Endothelial cell of umbilical vein (primary cell): ENCODE measurements around the gene ZNF775. TPM values are rescaled to one million over a fixed set of nuclear protein-coding genes. Genes with fewer than 3 reads are reported as not detected.

ENCODE experiments used
- BruUV-seq: library from RNA; stranded (reverse); fragments of 400-500 nt; replicated peaks from 2 replicates; lab custom pipeline; 2021; lab: Mats Ljungman, UMichigan
- CTCF ChIA-PET: fragments of 300-600, 350-600 bp; sonication (Branson Sonifier 250); formaldehyde crosslinking; loops from one replicate; lab custom pipeline; 2021; ENCODE audit warnings: antibody characterized with exemption, inconsistent platforms; lab: Charles Lee
- POLR2A ChIA-PET: fragments of 300-600, 350-600 bp; sonication (Branson Sonifier 250); formaldehyde crosslinking; loops from one replicate; lab custom pipeline; 2021; ENCODE audit warnings: antibody characterized with exemption, inconsistent platforms; lab: Charles Lee
- DNase-seq: peaks from one replicate; pipeline ENCODE4 v3.0.0-alpha.2; 2011; ENCODE audit warnings: low read depth, low spot score
- FAIRE-seq: peaks from 2 replicates; lab custom pipeline; 2011; peaks lifted over from hg19 to GRCh38; lab: Jason Lieb, UNC
- H2AFZ ChIP-seq: 2 replicates; pipeline ENCODE4 v1.6.0; 2012; ENCODE audit warnings: low read depth, low read length, control low read depth, inconsistent platforms
- H3K27ac ChIP-seq: 2 replicates; pipeline ENCODE4 v1.5.1; 2011; ENCODE audit warnings: low read depth, mild to moderate bottlenecking, control low read depth, low read length, moderate library complexity; ENCODE audit not compliant: insufficient read depth
- H3K27me3 ChIP-seq, 2 experiments: 2 replicates each; pipeline versions ENCODE4 v1.6.0 to v1.6.1; 2011; ENCODE audit warnings: low read length in 2 of 2, mixed read lengths in 1 of 2; ENCODE audit not compliant: control insufficient read depth in 2 of 2, insufficient read depth in 2 of 2
- H3K36me3 ChIP-seq, 2 experiments: 2 replicates in 1 of 2; 3 replicates in 1 of 2; pipeline ENCODE4 v1.5.1; 2011; ENCODE audit warnings: low read length in 2 of 2, mild to moderate bottlenecking in 1 of 2, moderate library complexity in 1 of 2; ENCODE audit not compliant: control insufficient read depth in 2 of 2, insufficient read depth in 2 of 2; ENCODE audit errors: extremely low read depth in 1 of 2
- H3K4me1 ChIP-seq: 3 replicates; pipeline ENCODE4 v1.5.1; 2011; ENCODE audit warnings: mild to moderate bottlenecking, low read length; ENCODE audit not compliant: control insufficient read depth, insufficient read depth; ENCODE audit errors: extremely low read depth
- H3K4me2 ChIP-seq: 2 replicates; pipeline ENCODE4 v1.6.1; 2011; ENCODE audit warnings: low read length, control low read depth, mixed read lengths; ENCODE audit not compliant: insufficient read depth
- H3K4me3 ChIP-seq, 3 experiments: fragments of 200-600 bp in 1 of 3; sonication (generic), shearing (Covaris generic) in 1 of 3; replicated peaks in 1 of 3; 2 replicates each; pipeline ENCODE4 v1.5.1; 2011 to 2016; ENCODE audit warnings: control low read depth in 3 of 3, low read length in 3 of 3, mild to moderate bottlenecking in 2 of 3, inconsistent platforms in 1 of 3, low read depth in 1 of 3, moderate library complexity in 1 of 3; ENCODE audit not compliant: insufficient read depth in 1 of 3
- H3K79me2 ChIP-seq: 2 replicates; pipeline ENCODE4 v1.6.0; 2012; ENCODE audit warnings: low read length, inconsistent platforms; ENCODE audit not compliant: control insufficient read depth, insufficient read depth
- H3K9ac ChIP-seq: replicated peaks from 2 replicates; pipeline ENCODE3; 2011; ENCODE audit warnings: low read length, control low read depth; ENCODE audit not compliant: insufficient read depth; ENCODE audit errors: extremely low read depth
- H3K9me1 ChIP-seq: replicated peaks from 3 replicates; pipeline ENCODE4 v1.6.0; 2011; ENCODE audit warnings: mild to moderate bottlenecking, low read length; ENCODE audit not compliant: control insufficient read depth, insufficient read depth; ENCODE audit errors: extremely low read depth
- H3K9me3 ChIP-seq: replicated peaks from 2 replicates; pipeline ENCODE4 v1.5.1; 2012; ENCODE audit warnings: low read length, inconsistent platforms; ENCODE audit not compliant: control insufficient read depth, insufficient read depth
- H4K20me1 ChIP-seq: replicated peaks from 2 replicates; pipeline ENCODE3; 2011; ENCODE audit warnings: mild to moderate bottlenecking, low read length; ENCODE audit not compliant: control insufficient read depth, insufficient read depth; ENCODE audit errors: extremely low read depth
- EZH2 ChIP-seq: IDR thresholded peaks from 2 replicates; pipeline ENCODE4 v1.6.1; 2012; ENCODE audit warnings: borderline replicate concordance, low read depth, mild to moderate bottlenecking, moderate library complexity, low read length, inconsistent platforms; ENCODE audit not compliant: severe bottlenecking
- FOS ChIP-seq: IDR thresholded peaks from 2 replicates; pipeline ENCODE4 v1.6.1; 2011; ENCODE audit warnings: mild to moderate bottlenecking, low read length, moderate library complexity, borderline replicate concordance; ENCODE audit not compliant: insufficient read depth
- JUN ChIP-seq: IDR thresholded peaks from 2 replicates; pipeline ENCODE4 v1.6.1; 2011; ENCODE audit warnings: borderline replicate concordance, low read depth; ENCODE audit not compliant: insufficient read length, insufficient read depth
- MYC ChIP-seq: IDR thresholded peaks from one replicate; pipeline ENCODE4 v1.6.1; 2011; ENCODE audit warnings: mild to moderate bottlenecking, low read depth, low read length
- POLR2A ChIP-seq: IDR thresholded peaks from 2 replicates; pipeline ENCODE4 v1.6.1; 2012; ENCODE audit warnings: low read depth, mild to moderate bottlenecking, control low read depth, low read length
- POLR2AphosphoS5 ChIP-seq: IDR thresholded peaks from 2 replicates; pipeline ENCODE4 v1.6.1; 2012; ENCODE audit warnings: low read depth, mild to moderate bottlenecking, control low read depth, low read length, moderate library complexity; ENCODE audit not compliant: insufficient read depth
- dilution Hi-C: fragments of 300-500 bp; cut with MboI; formaldehyde crosslinking; loops from one replicate; pipeline ENCODE4 v1.15.0; 2019; ENCODE audit warnings: low sequenced_read_pairs; ENCODE audit not compliant: extremely low pct_ligation_motif_present
- intact Hi-C: fragments of 100-400 bp; cut with micrococcal nuclease; formaldehyde crosslinking; loops from one replicate; pipeline ENCODE4 v1.10.0; 2022
- polyA plus RNA-seq, 4 experiments: library from polyadenylated mRNA; depleted of rRNA in 3 of 4; stranded (reverse) in 3 of 4; unstranded in 1 of 4; fragments of >200 nt; gene quantifications; 2 replicates each; pipeline versions ENCODE4 v1.2.1 to v1.2.3, GENCODE V29; 2011 to 2012; ENCODE audit warnings: missing spikeins in 1 of 4
- total RNA-seq: library from RNA; stranded (reverse); gene quantifications from 2 replicates; pipeline ENCODE4 v1.2.3, GENCODE V29; 2021
- TF ChIP-seq, protein P1 (sequence below), 2 donors: IDR thresholded peaks; 1 replicate in 1 of 2; 2 replicates in 1 of 2; pipeline ENCODE4 v1.5.1; 2011; ENCODE audit warnings: low read length in 2 of 2, mild to moderate bottlenecking in 2 of 2, moderate library complexity in 2 of 2, control low read depth in 1 of 2, inconsistent platforms in 1 of 2, low read depth in 1 of 2; ENCODE audit not compliant: insufficient read depth in 1 of 2; ENCODE audit errors: extremely low read depth in 1 of 2
- TF ChIP-seq, protein P2 (sequence below): IDR thresholded peaks from 2 replicates; pipeline ENCODE4 v1.6.1; 2011; ENCODE audit not compliant: insufficient read depth, insufficient read length

The ZNF775 gene
- total and polyA plus RNA-seq, 2 donors (not counting 3 experiments of a cell fraction or from before 2014, with no cell fraction given), result 5.8 to 8.3 TPM

DNA sequence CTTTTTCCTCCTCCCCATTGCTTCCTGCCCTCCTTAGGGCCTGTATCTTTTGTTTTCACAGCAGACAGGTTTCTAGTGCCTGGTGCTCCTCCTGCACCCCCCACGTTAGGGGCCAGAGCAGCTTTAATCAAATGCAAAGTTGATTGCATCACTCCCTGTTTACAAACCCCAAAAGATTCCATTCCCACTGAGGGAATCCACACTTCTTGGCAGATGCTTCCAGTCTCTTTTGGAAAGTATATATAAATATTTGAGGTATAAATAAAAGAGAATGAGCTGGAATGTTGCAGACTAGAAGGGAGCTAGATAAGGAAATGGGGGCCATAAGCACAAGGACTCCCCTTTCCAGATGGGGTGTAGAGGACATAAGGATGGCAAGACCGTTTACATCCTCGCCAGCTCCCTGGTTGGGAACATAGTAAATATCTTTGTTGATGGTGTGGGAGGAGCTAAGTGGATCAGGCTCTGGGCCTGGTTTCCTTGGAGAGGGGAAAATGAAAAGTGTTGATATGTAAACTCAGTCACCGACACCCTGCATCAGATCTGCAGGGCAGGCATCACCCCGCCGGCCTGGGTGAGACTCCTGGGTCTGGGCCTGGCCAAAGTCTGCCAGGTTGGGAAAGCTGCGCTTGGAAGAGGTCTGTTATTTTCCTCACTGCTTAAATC lies 43.9 kb upstream of the ZNF775 start:
- no peak overlapping the region for H3K27ac ChIP-seq
- CTCF ChIA-PET, result no interaction called here
- FAIRE-seq, result no peak
- H3K9me3 ChIP-seq, result no peaks in the 10 kb centered on the region
- no peak overlapping the region for H3K4me3 ChIP-seq
- no peaks in the 10 kb centered on the region for H3K36me3 ChIP-seq
- H3K79me2 ChIP-seq, result no peaks in the 10 kb centered on the region
- no peak for DNase-seq
- intact Hi-C loops, result no loop called here
- dilution Hi-C loops, result no loop called here
- H3K27me3 ChIP-seq, result peaks cover 2 to 5% of the 10 kb centered on the region in 2 experiments
- TF ChIP-seq MYC (no peak), JUN (no peak), EZH2 (no peak), FOS (no peak), POLR2AphosphoS5 (no peak), POLR2A (no peak)
- TF ChIP-seq, protein P1, sequence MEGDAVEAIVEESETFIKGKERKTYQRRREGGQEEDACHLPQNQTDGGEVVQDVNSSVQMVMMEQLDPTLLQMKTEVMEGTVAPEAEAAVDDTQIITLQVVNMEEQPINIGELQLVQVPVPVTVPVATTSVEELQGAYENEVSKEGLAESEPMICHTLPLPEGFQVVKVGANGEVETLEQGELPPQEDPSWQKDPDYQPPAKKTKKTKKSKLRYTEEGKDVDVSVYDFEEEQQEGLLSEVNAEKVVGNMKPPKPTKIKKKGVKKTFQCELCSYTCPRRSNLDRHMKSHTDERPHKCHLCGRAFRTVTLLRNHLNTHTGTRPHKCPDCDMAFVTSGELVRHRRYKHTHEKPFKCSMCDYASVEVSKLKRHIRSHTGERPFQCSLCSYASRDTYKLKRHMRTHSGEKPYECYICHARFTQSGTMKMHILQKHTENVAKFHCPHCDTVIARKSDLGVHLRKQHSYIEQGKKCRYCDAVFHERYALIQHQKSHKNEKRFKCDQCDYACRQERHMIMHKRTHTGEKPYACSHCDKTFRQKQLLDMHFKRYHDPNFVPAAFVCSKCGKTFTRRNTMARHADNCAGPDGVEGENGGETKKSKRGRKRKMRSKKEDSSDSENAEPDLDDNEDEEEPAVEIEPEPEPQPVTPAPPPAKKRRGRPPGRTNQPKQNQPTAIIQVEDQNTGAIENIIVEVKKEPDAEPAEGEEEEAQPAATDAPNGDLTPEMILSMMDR (IDR thresholded peaks at IDR 0.05; ENCODE audit: extremely low read depth in 1 of 2, insufficient read depth in 1 of 2, low read depth in 1 of 2, low read length in 2 of 2), result no peak
- TF ChIP-seq, protein P2, sequence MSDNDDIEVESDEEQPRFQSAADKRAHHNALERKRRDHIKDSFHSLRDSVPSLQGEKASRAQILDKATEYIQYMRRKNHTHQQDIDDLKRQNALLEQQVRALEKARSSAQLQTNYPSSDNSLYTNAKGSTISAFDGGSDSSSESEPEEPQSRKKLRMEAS, result no peak
- H2AFZ ChIP-seq, result no peak overlapping the region
- H3K4me2 ChIP-seq, result no peak overlapping the region
- no peak overlapping the region for H3K9ac ChIP-seq
- H3K9me1 ChIP-seq, result no peaks in the 10 kb centered on the region
- H4K20me1 ChIP-seq, result no peaks in the 10 kb centered on the region
- BruUV-seq, result no TSS peak
- POLR2A ChIA-PET, result no interaction called here
- H3K4me1 ChIP-seq, result no peaks in the 10 kb centered on the region
